Suppressor macrophage treated with lipopolysaccharide for 4 hours (primary cell): Measurements from ENCODE around the gene CCR9.
A peak's percentile ranks its signal among the peaks of the same experiment; 100 is the strongest.

Experiments
- DNase-seq: peaks from one replicate; pipeline ENCODE4 v3.0.0-alpha.2; 2020

Gene CCR9

DNA sequence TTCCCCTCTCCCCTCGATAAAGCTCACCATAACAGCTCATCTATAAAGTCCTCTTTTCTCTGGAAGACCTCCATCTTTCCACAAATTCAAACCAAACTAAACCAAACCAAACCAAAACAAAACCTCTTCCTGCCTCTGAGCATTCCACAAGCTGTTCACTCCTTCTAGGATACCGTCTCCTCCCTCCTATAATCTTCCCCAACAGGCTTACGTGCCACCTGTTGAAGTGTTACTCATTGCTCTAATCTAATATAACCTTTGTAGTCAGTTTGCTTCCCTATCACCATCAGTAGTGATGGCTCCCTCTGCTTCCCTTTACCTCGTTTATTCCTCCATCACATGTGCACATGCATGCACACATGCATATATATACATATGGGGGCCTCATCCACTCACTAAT, 12.7 kb upstream of the CCR9 start:
- no peak for DNase-seq

DNA sequence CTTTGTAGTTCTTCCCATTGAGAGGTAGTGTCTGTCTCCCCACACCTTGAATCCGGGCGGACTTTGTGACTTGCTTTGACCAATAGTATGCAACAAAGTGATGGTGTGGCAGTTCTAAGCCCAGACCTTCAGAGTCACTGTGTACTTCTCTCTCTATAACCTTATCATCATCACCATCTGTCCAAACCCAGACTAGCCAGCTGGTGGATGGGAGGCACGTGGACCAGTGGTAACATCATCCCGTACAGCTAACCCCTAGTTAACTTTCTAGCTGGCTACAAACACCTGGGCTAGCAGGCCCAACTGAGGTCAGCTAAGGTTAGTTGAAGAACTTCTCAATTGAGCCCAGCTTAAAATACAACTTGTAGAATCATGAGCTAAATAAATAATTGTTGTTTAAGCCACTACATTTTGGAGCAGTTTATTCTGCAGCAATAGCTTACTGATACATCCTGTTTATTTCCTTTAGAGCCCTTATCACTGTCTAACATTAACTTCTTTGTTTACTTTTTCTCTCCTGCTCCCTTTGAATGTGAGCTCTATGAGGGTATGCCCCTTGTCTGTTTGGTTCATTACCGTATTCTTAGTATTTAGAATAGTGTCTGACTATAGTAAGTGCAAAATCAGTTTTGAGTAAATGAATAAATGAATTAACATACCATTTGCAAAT, 11.5 kb upstream of the CCR9 start:
- DNase-seq = no peak

DNA sequence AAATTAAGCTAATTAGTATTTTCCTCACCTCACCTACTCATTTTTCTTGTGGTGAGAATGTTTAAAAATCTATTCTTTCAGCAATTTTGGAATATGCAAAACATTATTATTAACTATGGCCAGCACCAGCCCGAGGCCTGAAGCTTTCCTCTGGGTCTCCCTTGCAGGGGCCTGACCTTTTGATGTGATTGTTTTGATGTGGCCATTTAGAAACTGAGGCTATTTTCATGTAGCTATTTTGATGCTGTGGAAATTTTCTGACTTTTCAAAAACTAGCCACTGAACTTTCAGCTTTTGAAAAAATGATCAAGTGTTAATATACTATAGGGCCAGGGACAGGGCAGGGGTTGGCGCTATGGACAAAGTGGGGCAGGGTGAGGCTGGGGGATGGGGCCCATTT, 8.2 kb upstream of the CCR9 start:
- no peak for DNase-seq

DNA sequence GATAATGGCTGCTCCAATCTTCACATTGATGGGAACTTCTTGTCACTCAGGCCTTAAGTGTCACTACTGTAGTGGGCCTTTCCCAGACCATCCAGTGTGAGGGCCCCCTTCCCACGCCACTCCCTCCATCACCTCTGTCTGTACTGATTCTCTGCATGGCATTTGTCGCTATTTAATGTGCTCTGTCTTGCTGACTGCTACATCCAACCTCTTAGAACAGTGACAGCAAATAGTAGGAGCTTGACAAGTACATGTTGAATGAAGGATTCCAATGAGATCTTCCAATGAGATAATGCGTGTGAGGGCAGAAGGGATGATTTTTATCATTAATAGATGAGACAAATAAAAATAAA, 5.6 kb upstream of the CCR9 start:
- DNase-seq = no peak

DNA sequence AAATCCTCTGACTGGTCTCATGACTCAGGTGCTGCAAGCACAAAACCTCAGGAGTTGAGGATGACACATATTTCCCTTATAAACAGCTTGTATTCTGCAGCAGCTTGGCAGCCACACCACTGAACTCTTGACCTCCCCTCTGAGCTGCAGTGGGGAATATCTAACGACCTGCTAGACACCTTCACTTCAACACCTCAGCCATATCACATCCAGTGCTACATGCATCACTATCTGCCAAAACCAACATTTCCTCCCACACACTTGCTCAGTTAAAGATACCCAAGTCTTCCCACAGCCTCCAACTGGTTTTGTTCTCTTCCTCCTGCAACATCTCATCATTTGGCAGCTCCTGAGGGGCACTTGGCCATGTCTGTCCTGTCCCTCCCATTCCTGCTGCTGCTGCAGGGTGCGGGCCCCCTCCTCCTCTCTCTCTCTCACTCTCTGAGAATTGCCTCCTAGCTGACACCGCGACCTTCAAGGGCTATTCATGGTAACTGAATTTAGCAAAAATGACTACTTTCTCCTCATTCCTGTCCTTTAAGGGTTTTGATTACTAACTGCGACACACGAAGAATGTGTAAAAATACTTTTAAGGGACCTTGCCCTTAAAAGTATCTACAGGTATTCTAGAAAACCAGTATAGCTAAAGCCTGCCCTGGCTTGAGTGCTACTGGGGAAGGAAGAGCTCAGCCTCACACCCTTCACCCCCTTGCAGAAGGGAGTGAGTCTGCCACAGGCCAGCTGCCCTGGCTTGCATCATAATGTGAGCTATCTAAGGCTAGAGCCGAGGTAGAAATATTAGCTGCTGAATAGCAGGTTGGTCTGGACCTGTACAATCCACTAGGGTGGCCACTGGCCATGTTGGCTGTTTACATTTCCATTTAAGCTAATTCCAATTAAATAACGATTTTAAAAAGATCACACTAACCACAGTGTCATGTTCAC, 5.0 kb upstream of the CCR9 start:
- no peak for DNase-seq

DNA sequence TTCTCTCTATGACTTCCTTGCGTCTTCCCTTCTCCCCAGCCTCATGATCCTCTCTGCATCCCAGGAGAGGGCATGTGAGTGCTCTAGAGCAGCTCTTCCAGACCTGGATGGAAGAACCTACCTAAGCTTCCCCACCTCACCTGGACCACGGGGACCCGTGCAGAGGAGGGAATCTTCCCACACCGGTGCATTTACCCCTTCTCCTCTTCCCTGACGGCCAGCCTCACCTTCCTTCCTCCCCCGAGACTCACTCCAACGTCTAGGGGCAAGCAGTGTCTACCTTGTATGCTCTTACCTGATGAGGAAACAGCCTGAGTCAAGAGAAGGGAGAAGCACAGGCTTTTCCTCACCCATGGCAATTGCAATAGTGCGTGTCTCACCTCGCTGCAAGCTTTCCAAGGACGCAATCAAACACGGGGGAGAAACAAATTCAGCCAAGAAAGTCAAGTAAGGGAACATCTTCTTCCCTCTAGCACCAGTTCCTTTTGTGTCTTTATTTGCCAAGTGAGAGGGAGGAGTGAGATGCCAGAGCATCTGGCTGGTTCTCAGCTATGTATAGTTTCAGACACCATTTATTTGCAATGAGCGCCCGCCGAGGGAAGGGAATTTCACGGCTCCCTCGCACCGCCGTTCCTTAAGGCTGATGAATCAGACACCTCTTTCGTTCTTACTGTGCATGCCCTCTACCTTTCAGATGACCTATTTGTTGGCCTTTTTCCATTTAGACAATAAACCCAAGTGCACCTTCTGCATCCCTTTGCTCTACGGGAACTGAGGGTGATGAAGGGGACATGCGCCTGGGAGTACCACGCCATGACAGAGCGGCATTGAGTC, 1.8 kb upstream of the CCR9 start:
- DNase-seq = no peak

DNA sequence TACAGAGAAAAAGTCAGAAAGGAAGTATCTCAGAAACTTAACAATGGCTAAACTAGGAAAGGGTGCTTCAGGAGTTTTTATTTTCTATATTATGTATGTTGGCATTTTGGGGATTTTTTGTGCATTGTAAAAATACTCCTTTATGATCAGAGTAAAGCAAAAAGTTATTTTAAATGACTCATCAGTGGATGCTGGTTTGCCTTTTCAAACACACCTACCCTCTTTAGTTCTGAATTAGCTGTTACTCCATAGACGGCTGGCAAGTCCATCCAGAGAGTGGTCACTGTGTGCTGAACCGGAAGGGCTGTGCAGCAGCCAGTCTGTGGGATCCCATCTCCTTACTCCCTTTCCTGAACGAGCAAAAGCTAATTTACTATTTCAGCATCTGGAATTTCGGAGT, 942 bp downstream of the CCR9 start:
- no peak for DNase-seq

DNA sequence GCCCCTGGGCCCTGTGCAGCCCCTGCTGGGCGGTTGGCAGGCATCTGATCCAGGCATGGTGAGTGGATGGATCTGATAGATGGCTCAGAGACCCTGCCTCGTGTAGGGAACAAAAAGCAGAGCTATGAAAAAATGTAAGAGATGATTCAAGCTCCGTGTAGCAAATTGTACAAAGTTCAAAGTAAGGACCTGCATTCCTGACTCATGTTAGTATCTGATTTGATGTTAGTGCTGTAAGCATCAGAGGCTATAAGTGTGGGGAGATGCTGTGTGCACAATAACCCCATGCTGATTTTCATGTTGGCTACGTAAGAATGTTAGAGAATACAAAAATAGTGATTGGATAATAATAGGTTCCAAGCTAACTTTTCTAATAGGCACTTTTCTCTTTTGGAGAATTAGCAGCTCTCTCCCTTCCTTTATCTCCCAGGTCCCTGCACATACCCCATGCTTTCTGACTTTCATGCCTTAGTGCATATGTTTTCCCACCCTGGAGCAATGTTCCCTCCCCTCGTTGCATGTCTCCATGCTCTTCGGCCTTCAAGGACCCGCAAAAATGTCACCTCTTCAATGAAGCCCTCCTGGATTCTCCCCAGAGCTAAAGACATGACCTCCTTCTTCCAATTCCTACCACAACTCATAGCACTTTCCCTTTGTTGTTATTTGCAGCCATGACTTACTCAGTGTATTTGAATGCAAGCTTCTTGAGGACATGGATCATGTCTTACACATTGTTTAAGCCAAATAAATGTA, 1.6 kb downstream of the CCR9 start:
- no peak for DNase-seq

DNA sequence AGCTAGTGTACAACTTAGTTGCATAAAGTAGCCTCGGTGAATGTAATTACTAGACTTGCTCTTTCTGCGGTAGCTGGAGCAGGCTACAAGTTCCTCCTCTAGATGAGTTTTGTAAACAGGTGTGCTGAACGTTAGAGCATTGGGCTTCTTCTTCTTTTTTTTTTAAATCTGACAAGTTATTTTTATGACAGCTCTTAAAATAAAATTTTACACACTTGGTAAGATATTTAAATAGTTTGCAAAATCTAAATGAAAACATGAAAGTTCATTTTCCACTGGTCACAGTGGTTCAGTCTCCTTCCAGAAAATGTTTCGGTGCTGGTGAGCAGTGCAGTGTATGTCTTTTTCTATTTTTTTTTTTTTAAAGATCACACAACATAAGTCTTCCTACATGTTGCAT, 3.0 kb downstream of the CCR9 start:
- DNase-seq = no peak

DNA sequence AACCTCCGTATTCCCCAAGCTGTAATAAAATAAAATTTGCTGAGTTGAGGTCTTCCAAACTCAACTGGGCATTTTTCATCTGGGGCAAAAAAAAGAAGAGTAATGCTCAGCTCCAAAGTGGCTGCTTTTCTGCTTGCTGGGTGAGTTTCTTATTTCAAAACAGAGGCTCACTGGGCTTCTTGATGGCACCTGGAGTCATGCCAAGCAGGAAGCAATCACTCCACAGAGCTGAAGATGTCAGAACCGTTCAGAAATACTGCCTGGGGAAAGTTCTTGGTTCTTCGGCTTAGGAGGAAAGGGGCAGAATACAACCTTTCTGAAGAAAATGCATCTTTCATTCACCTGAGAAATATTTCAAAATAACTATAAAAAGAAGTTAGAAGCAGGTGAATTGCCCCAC, 4.1 kb downstream of the CCR9 start:
- peak; percentile 9 for DNase-seq

DNA sequence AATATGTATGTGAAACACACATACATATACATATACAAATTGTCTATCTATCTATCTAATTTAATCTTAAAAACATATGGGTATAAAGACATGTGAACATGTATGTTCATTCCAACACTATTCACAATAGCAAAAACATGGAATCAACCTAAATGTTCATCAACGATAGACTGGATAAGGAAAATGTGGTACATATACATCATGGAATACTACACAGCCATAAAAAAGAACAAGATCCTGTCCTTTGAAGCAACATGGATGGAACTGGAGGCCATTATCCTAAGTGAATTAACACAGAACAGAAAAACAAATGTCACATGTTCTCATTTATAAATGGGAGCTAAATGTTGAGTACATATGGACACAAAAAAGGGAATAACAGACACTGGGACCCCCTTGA, 5.8 kb downstream of the CCR9 start:
- no peak for DNase-seq

DNA sequence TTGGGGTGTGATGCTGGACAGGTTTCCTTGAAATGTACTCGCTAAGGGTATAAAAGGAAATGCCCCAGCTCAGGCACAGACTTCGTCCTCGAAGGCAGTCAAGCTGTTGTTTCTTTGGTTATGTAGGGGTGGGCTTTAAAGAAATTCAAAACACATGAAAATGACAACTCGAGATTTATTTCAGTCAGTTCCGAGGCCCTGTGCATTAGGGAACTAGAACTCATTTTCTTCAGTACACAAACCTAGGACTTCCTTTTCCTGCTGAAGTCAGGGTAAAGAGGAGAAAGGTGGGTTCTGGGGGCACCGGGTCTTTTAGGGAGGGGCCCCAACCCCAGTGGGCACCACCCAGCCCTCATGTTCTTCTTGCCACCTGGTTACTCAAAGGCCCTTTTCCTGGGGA, 7.7 kb downstream of the CCR9 start:
- DNase-seq = no peak

DNA sequence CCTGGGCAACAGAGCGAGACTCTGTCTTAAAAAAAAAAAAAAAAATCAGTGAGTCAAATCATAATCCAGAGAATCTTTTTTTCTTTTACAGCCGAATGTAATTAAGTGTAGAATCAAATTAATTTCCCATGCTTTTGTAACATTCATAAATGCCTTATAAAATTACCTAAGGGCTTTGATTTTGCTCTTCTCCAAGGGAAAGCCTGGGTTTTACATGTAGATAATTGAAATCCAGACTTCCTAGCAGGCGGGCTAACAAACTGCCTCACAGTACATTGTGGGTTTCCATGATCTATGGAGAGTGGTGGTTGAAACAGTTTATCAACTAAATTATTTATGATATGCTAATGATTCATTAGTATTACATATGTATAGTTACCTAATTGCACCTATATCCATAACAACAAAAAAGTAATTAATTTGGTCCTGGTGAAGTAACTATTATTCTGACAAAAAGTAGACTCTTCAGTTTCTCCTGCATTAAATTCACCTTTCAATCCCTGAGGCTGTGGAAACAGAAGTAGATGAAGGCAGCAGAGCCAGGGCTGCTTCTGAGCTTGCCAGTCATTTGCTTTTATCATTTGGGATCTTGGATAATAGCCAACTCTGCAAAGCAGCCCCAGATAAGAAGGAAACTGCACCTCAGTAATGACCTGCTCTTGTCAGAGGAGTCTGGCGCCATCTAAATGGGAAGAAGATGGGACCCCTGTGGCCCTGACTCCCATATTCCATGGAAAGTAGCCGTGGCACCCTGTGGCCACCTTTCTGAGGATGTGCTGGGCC, 9.5 kb downstream of the CCR9 start:
- no peak for DNase-seq

DNA sequence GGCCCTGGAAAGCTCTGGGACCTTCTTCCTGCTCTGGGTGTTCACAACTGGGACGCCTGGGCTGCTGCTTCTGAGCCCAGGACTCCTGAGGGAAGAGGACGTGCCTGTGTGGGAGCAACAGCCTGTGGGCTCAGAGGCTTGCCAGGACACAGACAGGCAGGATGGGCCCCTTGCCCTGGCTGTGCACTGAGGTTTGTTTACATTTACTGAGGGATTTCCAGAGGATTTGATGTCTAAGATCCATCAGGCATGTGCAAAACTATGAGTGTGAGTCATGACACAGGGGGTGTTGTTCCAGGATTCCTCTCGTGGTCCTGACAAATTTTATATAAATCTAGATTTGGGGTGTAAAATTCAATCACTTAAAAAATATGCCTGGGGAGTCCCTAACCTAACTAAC, 10.6 kb downstream of the CCR9 start:
- no peak for DNase-seq

DNA sequence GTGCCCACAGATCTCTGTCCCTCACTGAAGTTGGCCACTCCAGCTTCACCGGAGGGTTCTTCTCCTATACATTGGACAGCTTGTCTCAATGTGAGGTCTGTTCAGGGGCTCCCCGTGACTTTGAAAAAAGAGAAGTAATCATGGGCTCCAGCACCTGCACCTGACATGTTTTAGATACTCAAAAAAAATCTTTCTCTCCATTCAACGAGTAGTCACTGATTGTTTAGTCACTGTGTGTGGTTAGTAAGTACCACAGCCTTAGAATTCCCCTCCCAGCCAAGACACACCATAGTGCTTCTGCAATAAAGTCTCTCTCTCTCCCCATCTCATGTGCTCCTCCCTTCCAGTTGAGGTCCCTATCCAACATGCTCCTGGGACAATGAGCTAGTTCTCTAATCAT, 18.6 kb downstream of the CCR9 start:
- DNase-seq = no peak

DNA sequence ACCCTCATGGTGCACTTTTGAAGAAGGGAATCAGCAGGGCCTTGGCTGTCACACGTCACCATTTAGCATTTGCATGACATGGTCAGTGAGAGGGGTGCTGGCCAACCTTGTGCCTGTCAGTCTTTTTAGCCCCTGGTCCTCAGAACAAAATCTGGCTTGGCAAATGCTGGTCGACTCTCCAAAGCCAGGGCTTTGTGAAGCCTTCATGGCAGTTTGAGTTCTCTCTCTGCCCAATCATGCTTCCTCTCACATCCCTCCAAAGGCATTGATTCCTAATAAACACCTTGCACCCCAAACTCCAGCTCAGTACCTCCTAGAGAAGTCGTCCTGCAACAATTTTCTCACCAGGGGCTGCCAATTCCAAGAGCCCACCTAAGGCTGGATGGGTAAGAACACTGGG, 19.4 kb downstream of the CCR9 start:
- no peak for DNase-seq

DNA sequence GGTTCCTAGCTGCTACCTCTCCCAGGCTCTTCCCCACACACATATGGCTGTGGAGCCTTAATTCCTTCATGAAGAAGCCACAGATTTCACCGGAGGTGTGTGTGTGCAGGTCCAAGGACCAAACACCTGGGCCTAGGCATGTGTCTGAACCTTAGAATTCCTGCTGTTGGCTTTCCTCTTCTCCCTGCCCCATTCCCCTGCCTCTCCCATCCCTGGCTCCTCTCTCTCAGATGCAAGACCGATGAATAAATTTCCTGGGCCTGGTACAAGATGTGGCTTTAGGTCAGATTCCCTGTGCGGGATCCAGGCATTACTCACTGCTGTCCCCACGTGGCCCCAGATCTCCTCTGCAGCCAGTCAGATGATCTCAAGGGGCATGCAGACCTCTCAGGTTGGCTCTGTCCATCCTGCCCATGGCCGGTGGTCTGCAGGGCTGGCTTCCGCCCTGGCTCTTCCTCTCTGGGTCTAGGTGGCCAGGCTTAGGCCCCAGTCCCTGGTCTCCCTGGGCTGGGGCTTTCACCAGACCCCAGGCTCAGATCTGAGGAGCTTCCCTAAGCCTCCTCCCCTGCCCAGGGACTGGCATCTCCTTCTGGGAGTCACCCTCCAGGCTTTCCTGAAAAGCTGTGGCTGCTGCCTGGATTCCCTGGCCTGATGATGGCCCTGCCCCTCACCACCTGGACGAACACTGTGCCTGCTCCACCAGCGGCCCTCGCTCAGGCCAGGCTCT, 20.5 kb downstream of the CCR9 start:
- DNase-seq = no peak

DNA sequence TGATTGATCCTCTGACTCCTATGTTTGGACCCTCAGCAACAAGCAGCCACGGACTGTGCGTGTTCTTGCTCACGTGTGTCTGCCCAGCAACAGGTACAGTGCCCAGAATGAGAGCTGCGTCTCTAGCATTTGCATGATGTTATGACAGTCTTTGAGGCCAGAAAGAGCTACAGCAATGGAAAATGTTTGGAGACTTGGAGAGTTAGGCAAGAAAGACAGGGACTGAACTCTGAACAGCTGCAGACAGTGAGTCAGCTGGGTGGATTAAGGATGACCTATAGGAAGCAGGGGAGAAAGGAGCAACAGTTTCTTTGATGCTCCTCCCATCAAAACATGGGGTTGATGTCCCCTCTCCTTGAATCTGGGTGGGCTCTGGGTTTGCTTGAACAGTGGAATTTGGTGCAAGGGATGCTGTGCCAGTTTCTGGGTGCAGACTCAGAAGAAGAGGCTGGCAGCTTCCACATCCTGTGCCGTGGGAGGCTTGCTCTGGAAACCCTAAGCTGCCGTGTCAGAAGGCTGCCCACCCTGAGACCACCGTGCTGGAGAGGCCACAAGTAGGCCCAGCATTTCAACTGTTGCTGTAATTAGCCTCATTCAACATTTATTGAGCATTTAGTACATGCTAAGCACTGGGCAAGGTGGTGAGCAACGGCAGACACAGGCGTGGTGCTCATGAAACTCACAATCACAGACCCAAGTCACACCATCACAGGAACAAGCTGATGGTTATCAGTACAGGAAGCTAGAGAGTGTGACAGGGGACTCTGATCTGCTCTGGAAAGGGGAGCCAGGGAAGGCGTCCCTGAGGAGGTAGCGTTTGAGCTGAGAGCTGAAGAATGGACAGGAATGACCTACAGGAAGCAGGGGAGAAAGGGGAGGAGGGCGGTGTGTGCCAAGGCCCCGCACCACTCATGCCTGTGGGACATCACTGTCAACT, 21.7 kb downstream of the CCR9 start:
- DNase-seq = no peak

DNA sequence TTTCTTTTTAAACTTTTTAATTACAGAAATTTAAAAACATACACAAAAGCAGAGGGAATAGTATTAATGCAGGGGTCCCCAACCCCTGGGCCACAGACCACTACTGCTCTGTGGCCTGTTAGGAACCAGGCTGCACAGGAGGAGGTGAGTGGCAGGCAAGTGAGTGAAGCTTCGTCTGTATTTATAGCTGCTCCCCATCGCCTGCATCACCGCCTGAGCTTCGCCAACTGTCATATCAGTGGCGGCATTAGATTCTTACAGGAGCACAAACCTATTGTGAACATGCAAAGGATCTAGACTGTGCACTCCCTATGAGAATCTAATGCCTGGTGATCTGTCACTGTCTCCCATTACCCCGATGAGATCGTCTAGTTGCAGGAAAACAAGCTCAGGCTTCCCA, 22.4 kb downstream of the CCR9 start:
- DNase-seq = no peak

DNA sequence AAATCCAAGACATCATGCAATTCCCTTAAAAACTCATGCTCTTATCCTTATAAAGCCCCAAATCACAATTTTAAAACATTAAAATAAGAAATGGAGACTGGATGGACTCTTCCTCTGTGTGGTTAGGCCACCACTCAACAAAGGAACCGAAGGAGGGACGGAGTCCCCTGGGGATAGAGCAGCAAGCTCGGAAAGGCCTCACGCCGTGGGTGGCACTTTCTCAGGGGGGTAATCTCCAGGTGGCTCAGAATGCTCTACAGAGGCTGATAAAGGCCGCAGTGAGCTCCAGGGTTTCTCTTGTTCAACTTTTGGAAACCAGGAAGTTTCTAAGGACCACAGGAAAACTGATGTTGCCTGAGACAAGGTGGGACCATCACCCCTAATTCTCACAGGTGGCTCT, 23.2 kb downstream of the CCR9 start:
- no peak for DNase-seq
